ENCODE data around the gene OASL. TPM values are rescaled to one million over a fixed set of nuclear protein-coding genes. Genes with fewer than 3 reads are reported as not detected.

OASL gene
- total RNA-seq, 1 experiment from 2014 or later: 51.1 TPM

Other genes starting within 250 kb of the OASL start
- 6.2 and 13.1 TPM in 2 replicates for gene SPPL3, start 134.9 kb downstream of the OASL start, total RNA-seq (2014; rRNA removed; shearing (Covaris generic); ENCODE audit: low replicate concordance)
- not detected in 2 replicates for gene HNF1A, start 60.7 kb downstream of the OASL start, total RNA-seq (2014; rRNA removed; shearing (Covaris generic); ENCODE audit: low replicate concordance)
- 14.9 and 20.7 TPM in 2 replicates for gene C12orf43, start 22.8 kb downstream of the OASL start, total RNA-seq (2014; rRNA removed; shearing (Covaris generic); ENCODE audit: low replicate concordance)
- 2.0 and 3.3 TPM in 2 replicates for gene P2RX7, start 93.6 kb upstream of the OASL start, total RNA-seq (2014; rRNA removed; shearing (Covaris generic); ENCODE audit: low replicate concordance)
- gene P2RX4, start 170.9 kb upstream of the OASL start, total RNA-seq (2014; rRNA removed; shearing (Covaris generic); ENCODE audit: low replicate concordance): 16.5 and 18.7 TPM in 2 replicates

All from MG63 (cell line).